Stimulated activated CD8-positive, alpha-beta memory T cell treated with anti-CD3 and anti-CD28 coated beads, Interleukin-4, amount 100 ng/mL, for 1 hour (primary cell): ENCODE results near the gene OSBPL8.
"Not testable (repeated sequence)": the region's sequence is repeated elsewhere in the genome, so short reads cannot be mapped to it uniquely, and the experiment has no call there.

Experiments
- DNase-seq, 2 donors: peaks; one replicate each; pipeline ENCODE4 v3.0.0-alpha.2; 2020; ENCODE audit warnings: low read depth in 2 of 2, low spot score in 1 of 2

Gene OSBPL8

DNA sequence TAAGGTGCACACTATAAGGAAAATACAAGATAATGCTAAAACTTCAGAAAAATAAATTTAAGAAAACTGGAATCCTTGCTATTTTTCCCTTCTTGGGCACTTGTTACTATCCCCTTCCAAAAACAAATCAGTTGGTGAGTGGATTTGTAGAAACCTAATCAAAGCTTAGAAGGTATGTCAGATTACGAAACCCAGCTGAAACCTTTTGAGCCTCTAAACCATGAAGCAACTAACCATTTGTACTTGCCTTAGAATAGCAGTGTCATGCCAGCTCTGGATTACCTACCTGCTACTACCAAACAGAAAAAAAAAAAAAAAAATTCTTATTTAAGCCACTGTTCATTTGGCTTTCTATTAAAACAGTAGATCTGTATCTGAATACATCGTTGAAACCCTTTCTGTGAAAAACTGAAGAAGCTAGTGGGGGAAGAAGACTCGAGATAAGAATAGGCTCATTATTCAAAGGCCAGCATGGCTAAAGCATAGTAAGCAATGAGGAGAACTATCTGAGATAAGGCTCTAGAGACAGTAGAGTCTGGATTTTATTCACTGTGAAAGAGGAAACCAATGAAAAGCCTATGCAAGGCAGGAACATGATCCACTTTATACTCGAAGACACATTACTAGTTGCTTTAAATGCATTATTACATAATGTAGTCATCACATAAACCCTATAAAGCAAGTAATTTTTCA, 30.2 kb downstream of the OSBPL8 start:
- DNase-seq: no peak

DNA sequence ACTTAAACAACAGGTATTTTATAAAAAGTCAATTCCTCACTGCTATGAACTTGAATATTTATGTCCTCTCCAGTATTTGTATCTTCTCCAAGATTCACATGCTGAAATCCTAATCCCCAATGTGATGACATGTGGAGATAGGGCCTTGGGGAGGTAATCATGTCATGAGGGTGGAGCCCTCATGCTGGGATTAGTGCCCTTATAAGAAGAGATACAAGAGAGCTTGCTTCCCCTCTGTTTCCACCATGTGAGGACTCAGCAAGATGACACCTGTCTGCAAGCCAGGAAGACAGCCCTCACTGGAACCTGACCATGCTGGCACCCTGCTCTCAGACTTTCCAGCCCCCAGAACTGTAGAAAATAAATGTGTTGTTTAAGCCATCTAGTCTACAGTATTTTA, 36.2 kb downstream of the OSBPL8 start:
- no peak for DNase-seq

DNA sequence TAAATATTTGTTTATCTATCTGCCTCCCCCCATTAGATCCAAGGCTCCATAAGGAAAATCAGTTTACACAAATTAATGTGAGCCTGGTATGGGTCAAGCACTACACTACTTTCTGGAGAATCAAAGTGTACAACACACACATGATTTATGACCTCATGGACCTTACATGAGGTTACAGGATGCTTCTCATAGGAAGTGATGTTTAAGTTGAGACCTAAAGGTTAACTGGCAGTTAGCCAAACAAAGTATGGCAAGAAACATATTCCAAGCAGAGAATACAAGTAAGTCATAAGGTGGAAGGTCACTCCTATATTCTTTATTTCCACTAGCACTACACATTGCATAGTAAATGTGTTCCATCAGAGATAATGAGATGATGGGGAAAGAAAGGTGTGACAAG, 39.2 kb downstream of the OSBPL8 start:
- no peak for DNase-seq

DNA sequence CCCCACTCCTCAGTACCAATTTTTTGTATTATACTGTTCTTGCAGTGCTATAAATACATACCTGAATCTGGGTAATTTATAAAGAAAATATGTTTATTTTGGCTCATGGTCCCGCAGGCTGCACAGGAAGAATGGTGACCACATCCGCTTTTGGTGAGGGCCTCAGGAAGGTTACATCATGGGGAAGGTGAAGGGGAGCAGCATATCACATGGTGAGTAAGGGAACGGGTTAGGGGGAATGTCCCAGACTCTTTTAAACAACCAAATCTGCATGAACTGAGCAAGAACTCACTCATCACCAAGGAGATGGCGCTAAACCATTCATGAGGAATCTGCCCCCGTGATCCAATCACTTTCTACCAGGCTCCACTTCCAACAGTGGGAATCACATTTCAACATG, 40.0 kb downstream of the OSBPL8 start:
- no peak for DNase-seq

DNA sequence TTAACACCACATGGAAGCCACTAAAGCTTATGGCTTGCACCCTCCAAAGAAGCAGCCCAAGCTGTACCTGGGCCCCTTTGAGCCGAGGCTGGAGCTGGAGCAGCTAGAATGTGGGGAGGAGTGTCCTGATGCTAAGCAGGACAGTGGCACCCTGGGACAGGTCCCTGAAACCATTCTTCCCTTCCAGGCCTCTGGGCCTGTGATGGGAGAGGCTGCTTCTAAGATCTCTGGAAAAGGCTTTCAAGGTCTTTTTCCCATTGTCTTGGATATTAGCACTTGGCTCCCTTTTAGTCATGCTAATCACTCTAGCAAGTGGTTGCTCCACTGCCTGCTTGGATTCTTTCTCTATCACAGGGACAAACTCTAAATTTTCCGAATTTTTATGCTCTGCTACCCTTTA, 40.9 kb downstream of the OSBPL8 start:
- no peak for DNase-seq

DNA sequence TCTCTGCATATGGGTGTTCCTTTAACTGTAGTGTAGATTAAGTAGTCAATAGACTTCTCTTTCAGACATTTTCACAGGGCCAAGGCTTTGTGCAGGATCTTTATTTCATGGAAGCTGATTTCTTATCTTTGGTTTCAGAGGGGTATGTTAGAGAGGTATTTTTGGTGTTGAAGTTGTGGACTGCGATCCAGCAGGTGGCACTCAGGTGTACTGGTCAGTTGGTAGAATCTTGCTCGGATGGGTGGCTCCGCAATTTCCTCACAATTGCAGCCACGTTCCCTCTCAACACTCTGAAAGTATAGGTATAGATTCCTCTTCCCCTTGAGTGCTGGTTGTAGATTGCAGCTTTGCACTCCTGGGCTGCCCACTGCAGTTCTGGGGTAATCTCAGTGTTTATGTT, 44.3 kb downstream of the OSBPL8 start:
- no peak for DNase-seq

DNA sequence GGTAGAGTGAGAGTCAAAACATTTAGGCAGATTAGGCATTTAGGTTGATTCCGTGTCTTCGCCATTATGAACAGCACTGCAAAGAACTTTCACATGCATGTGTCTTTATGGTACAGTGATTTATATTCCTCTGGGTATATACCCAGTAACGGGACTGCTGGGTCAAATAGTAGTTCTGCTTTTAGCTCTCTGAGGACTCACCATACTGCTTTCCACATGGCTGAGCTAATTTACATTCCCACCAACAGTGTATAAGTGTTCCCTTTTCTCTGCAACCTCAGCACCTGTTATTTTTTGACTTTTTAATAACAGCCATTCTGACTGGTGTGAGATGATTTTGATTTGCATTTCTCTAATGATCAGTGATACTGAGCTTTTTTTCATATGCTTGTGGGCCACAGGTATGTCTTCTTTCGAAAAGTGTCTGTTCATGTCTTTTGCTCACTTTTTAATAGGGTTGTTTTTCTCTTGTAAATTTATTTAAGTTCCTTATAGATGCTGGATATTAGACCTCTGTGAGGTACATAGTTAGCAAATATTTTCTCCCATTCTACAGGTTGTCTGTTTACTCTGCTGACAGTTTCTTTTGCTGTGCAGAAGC, 48.4 kb downstream of the OSBPL8 start:
- not testable (repeated sequence) for DNase-seq

DNA sequence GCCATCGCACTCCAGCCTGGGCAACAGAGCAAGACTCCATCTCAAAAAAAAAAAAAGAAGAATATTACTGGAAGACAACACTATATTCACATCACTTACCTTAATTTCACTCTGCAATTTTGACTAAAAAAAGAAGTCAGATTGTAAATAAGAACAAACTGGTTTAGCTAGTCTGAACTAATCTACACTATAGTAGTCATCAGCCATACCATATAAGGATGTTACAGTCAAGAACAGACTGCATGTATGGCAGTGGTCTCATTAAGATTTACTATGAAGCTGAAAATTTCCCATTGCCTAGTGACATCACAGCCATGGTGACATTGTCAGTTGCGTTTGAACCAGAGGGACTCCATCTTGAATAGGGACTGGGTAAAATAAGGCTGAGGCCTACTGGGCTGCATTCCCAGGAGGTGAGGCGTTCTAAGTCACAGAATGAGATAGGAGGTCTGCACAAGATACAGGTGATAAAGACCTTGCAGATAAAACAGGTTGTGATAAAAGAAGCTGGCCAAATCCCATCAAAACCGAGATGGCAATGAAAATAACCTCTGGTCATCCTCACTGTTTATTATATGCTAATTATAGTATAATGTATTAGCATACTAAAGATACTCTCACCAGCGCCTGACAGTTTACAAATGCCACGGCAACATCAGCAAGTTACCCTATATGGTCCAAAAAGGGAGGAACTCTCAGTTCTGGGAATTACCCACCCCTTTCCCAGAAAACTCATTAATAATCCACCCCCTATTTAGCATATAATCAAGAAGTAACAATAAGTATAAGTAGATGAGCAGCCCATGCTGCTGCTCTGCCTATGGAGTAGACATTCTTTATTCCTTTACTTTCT, 51.2 kb downstream of the OSBPL8 start:
- DNase-seq: no peak

DNA sequence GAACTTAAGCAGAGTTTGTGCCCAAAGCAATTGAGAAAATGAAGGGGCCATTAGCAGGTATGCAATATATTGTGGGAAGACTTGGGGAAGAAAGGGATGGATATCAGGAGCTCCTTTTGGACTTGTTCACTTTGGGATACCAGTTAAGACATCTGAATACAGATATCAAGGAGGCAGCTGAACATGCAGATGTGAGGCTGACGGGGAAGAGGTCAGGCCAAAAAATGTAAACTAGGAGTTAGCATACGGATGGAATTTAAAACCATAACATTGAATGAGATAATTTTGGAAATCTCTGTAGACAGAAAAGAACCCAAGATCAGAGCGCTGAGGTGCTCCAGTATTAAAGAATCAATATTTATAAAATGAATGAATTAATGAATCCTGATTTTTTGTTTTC, 53.4 kb downstream of the OSBPL8 start:
- DNase-seq: no peak

DNA sequence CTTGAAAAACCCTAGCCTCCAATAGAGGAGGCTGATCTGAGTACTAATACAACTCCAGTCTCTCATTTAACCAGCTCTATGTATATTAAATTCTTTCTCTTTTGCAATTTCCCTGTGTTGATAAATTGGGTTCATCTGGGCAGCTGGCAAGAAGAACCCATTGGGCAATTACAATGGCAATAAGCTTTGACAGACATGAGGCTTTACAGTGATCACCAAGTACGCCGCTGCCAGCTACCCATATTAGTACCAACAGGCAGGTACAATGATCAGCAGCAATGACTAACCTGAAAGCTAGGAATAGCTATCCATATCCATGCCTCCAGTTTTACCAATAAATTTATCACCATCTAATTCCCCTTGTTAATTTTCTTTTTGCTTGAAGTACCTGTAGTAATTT, 54.5 kb downstream of the OSBPL8 start:
- no peak for DNase-seq

DNA sequence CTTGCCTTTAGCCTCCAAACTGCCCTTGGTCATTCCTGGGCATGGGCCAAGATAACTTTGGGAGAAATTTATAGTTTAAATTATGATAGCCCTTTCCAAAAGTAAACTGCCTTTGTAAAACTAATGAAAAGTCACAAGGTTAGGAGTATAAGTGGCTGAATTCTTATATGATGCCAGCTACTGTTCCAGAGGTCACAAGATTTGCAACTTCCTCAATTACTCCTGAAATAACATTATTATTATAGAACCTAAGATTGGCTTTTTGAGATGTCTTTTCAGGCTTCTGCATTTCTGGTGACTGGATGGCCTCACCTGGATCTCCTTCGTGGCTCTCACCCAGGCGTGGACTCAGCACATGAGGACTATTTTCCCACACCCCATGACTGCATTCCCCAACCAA, 55.0 kb downstream of the OSBPL8 start:
- DNase-seq: no peak

DNA sequence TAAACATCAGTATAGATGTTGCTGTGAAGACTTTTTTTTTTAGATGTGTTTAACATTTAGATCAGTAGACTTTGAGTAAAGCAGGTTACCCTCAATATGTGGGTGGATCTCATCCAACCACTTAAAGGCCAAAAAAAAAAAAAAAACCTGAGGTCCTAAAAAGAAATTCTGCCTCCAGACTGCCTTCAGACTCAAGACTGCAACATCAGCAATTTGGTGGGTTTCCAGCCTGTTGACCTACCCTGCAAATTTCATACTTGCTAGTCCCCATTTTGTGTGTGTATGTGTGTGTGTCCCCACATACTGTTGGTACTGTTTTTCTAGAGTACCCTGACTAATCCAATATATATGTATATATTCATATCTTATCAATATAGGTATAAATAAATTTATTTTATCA, 55.6 kb downstream of the OSBPL8 start:
- no peak for DNase-seq

DNA sequence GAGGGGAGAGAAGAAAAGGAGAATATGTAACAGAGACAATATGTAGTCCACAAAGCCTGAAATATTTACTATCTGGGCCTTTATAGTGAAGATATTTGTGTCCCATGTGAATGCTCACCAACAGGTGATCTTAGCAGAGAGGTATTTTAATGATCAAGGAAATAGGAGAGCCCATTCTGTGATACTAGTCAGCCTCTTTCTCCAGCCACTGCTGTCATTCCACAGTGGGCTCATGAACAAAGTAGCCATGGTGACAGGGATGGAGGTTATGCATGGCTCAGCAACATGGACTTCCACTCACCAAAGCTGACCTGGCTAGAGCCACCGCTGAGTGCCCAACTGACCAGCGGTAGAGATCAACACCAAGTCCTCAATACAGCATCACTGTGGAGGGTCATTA, 58.2 kb downstream of the OSBPL8 start:
- no peak for DNase-seq

DNA sequence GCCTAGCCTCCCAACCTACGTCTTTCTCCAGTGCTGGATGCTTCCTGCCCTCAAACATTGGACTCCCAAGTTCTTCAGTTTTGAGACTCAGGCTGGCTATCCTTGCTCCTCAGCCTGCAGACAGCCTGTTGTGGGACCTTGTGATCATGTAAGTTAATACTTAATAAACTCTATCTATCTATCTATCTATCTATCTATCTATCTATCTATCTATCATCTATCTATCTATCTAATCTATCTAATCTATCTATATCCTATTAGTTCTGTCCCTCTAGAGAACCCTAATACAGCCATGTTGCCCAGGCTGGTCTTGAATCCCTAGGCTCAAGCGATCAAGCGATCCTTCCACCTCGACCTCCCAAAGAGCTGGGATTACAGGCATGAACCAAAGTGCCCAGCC, 60.4 kb downstream of the OSBPL8 start:
- DNase-seq: not testable (repeated sequence)

DNA sequence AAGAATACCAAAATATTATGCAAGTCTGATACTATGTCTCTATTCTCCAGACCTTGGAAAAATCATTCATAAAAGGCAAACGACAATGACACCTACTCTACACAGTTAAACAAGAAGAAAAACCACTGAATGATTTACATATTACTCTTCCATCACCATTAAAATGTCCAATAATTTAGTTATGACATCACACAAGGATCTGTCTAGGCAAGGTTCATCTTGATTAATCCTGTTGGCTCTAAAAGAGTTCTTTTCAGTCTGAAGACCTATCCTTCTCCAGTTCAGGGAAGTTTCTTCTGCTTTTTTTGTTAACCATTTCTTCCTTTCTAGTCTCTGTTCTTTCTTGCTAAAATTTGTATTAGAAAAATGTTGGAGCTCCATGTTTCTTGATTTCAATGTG, 64.0 kb downstream of the OSBPL8 start:
- no peak for DNase-seq

DNA sequence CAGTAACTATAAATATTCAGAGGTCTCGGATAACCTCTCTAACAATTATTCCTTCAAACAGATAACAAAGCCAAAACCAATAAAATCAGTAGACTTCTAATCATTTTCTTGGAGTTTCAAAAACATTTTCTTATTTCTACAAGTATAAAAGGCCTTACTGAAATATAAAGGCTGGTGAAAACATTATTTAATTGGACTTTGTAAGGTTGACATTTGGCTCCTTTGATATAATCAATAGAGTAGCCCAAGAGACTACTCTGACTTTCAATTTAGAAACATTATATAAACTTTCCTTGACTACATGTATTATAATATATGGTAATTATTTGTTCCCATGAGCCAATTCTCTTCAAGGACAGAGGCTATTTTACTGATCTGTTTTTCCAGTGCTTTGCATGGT, 68.3 kb downstream of the OSBPL8 start:
- DNase-seq: no peak

DNA sequence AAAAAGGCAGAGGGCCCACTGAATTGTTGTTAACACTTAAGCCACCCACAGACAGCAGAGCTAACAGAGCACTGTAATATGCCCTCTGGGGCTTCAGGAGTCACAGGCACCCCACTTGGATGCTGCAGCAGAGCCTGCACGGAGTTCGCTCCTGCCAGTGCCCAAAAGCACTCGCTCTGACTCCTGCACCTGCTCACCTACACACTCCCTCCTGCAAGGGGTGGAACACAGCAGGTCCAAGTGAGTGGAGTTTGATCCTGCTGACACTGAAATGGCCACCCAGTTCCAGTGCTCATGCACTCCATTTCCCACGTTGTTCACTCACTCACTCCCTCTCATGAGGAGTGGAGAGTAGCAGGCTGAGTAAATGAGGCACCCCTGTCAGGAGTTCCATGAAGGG, 68.8 kb downstream of the OSBPL8 start:
- DNase-seq: no peak

DNA sequence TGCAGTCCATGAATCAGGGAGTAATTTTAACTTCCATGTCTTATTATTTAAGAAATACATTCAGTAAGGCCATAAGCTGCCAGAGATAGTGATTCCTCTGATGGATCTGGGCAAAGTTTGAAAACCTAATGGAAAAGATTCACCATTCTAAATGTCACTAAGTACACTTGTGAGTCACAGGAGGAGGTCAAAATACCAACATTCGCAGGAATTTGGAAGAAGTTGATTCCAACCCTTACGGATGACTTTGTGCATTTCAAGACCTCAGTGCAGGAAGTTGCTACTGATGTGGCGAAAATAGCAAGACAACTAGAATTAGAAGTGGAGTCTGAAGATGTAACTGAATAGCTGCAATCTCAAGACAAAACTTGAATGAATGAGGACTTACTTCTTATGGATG, 69.8 kb downstream of the OSBPL8 start:
- no peak for DNase-seq

DNA sequence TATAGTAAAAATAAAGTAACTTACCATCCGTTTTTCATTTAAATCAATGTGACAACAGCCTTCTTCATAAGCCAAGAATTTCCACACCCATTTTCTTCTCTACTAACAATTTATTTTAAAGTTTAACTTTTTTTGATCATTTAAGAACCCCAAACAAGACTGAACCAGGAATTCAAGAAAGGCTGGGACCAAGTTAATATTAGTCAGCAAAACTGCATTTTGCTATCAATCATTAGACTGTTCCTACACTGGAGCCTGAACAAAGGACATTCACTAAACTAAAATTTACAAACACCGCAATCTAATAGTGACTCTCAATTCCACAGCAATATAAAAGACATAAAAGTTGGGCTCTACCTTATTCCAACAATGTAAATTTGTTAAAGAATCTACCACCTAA, 73.6 kb downstream of the OSBPL8 start:
- DNase-seq: no peak

DNA sequence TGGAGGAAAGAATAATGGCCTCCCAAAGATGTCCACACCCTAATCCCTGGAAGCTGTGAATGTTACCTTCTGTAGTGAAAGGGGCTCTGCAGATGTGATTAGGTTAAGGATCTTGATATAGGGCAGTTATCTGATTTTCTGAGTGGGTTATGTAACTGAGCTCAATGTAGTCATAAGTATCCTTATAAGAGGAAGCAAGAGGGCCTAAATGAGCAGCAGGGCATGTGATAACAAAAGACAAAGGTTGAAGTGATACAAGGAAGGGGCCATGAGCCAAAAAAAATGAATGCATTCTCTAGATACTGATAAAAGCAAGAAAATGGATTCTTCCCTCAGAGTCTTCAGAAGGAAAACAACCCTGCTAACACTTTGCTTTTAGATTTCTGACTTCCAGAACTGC, 78.8 kb downstream of the OSBPL8 start:
- DNase-seq: no peak

DNA sequence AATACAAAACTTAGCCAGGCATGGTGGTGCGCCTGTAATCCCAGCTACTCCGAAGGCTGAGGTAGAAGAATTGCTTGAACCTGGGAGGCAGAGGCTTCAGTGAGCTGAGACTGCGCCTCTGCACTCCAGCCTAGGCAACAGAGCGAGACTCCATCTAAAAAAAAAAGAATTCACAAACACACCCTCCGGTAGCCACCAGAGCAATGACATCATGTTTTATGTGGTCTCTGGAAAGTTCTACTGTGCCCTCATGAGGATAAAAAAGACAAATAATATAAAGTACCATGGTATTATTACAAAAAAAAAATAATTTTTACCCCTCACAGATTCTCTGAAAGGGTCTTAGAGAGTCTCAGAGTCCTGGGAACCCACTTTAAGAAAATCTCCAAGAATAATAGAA, 81.5 kb downstream of the OSBPL8 start:
- no peak for DNase-seq

DNA sequence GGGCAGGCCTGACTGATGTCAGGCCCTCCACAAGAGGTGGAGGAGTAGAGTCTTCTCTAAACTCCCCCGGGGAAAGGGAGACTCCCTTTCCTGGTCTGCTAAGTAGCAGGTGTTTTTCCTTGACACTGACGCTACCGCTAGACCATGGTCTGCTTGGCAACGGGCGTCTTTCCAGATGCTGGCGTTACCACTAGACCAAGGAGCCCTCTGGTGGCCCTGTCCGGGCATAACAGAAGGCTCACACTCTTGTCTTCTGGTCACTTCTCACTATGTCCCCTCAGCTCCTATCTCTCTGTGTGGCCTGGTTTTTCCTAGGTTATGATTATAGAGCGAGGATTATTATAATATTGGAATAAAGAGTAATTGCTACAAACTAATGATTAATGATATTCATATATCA, 86.7 kb downstream of the OSBPL8 start:
- not testable (repeated sequence) for DNase-seq
